Endodermal cell (in vitro differentiated cells): ENCODE results near the gene MAP3K20. TPM values are rescaled to one million over a fixed set of nuclear protein-coding genes. Genes with fewer than 3 reads are reported as not detected.
"Not testable (repeated sequence)": the region's sequence is repeated elsewhere in the genome, so short reads cannot be mapped to it uniquely, and the experiment has no call there.

Experiments used
- DNase-seq: peaks from one replicate; pipeline ENCODE4 v3.0.0-alpha.2; 2017
- H3K27ac ChIP-seq: 2 replicates; pipeline ENCODE4 v1.5.1; 2013; ENCODE audit warnings: mild to moderate bottlenecking, low read depth, low read length, moderate library complexity
- H3K27me3 ChIP-seq: 2 replicates; pipeline ENCODE4 v1.6.1; 2013; ENCODE audit warnings: mild to moderate bottlenecking, low read length, moderate library complexity; ENCODE audit not compliant: insufficient read depth, control insufficient read depth, poor library complexity, severe bottlenecking
- H3K36me3 ChIP-seq: 2 replicates; pipeline ENCODE4 v1.7.0; 2013; ENCODE audit warnings: mild to moderate bottlenecking, low read length, moderate library complexity; ENCODE audit not compliant: control insufficient read depth, insufficient read depth
- H3K4me1 ChIP-seq: one replicate; pipeline ENCODE4 v1.7.0; 2013; ENCODE audit warnings: low read length; ENCODE audit not compliant: control insufficient read depth, insufficient read depth
- H3K4me3 ChIP-seq: 2 replicates; pipeline ENCODE4 v1.5.1; 2013; ENCODE audit warnings: mild to moderate bottlenecking, low read length, moderate library complexity
- H3K9ac ChIP-seq: 2 replicates; pipeline ENCODE4 v1.6.1; 2013; ENCODE audit warnings: mild to moderate bottlenecking, low read length, moderate library complexity; ENCODE audit not compliant: poor library complexity, severe bottlenecking; ENCODE audit errors: extremely low read depth
- H3K9me3 ChIP-seq: 2 replicates; pipeline ENCODE4 v1.6.1; 2013; ENCODE audit warnings: mild to moderate bottlenecking, low read length, moderate library complexity; ENCODE audit not compliant: control insufficient read depth
- H3K27ac Mint-ChIP-seq: 2 replicates; pipeline ENCODE4 v1.8.0; 2020; ENCODE audit warnings: mixed read lengths
- H3K27me3 Mint-ChIP-seq: 2 replicates; pipeline ENCODE4 v1.8.0; 2021; ENCODE audit warnings: mild to moderate bottlenecking, mixed read lengths; ENCODE audit not compliant: insufficient read depth
- H3K36me3 Mint-ChIP-seq: 2 replicates; pipeline ENCODE4 v1.8.0; 2020; ENCODE audit warnings: low read depth, mixed read lengths
- H3K4me1 Mint-ChIP-seq: 2 replicates; pipeline ENCODE4 v1.8.0; 2020; ENCODE audit warnings: mixed read lengths
- H3K4me3 Mint-ChIP-seq: 2 replicates; pipeline ENCODE4 v1.8.0; 2020; ENCODE audit warnings: mild to moderate bottlenecking, moderate library complexity, mixed read lengths
- H3K9me3 Mint-ChIP-seq: 2 replicates; pipeline ENCODE4 v1.8.0; 2020; ENCODE audit warnings: mild to moderate bottlenecking, mixed read lengths
- CTCF ChIP-seq: fragments of 200-600 bp; sonication (generic); conservative IDR thresholded peaks from 2 replicates; pipeline ENCODE4 v1.5.0; 2021; ENCODE audit warnings: antibody characterized with exemption, mild to moderate bottlenecking
- WGBS, 2 experiments: methylation state at CpG; one replicate each; pipeline versions ENCODE4 v1.1.5 to v1.1.7; 2013; ENCODE audit warnings: missing lambda C conversion rate in 2 of 2, mixed read lengths in 1 of 2; ENCODE audit not compliant: insufficient coverage in 1 of 2, insufficient read length in 1 of 2; 5-methylcytosine and 5-hydroxymethylcytosine counted together
- total RNA-seq, 2 donors: library from RNA; stranded (reverse); fragmentation: NEBNext Ultra II Directional in 1 of 2; extraction: Animal tissue kit (Norgen Biotek cat#: 25700) in 1 of 2; gene quantifications; 2 replicates in 1 of 2; 3 replicates in 1 of 2; pipeline ENCODE4 v1.2.1, GENCODE V29; 2021

The MAP3K20 gene
- total RNA-seq, 2 donors from 2014 or later: 29.4 to 29.9 TPM

- Histone ChIP-seq H3K36me3 (no peaks in the 10 kb centered on the region), H3K4me1 (no peaks in the 10 kb centered on the region), H3K4me3 (no peak overlapping the region), H3K9ac (no peak overlapping the region), H3K9me3 (no peaks in the 10 kb centered on the region), H3K27me3 (no peaks in the 10 kb centered on the region), H3K27ac (no peak overlapping the region)
- Mint-ChIP-seq H3K27ac (no peak overlapping the region), H3K27me3 (no peaks in the 10 kb centered on the region), H3K4me3 (no peak overlapping the region), H3K9me3 (no peaks in the 10 kb centered on the region), H3K4me1 (no peaks in the 10 kb centered on the region), H3K36me3 (peaks cover 12% of the 10 kb centered on the region)
- no peak for DNase-seq
- 100% methylated on average over 1 of the region's 1 CpG; no CpG with 5 or more reads in 1 of the 2 experiments for WGBS, 2 experiments
- no peak for TF ChIP-seq CTCF
Observed at GRCh38 chr2:173122936-173123335, 47.3 kb downstream of the MAP3K20 start.

DNA sequence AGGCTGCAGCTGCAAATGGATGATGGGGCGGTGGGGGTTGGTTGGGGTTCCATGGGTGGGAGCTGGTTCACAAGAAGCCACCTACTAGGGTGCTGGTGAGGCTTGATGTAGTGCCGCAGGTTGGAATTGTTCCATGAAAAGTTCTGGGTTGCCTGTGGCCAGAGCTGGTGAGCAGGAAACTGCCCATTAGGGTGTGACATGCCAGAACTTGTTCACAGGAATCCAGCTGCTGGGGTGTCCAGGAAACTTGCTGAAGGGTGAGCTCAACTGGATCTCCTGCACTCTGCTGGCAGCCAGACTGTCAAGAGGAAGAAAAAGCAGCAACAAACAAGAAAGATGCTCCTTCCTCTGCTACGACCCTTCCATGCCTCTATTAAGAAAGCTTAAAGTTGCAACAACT lies 48.8 kb downstream of the MAP3K20 start:
- H3K27me3 ChIP-seq: no peaks in the 10 kb centered on the region
- Mint-ChIP-seq H3K27me3 (no peaks in the 10 kb centered on the region), H3K4me1 (no peaks in the 10 kb centered on the region), H3K9me3 (no peaks in the 10 kb centered on the region), H3K4me3 (no peak overlapping the region), H3K27ac (no peak overlapping the region), H3K36me3 (peaks cover 12% of the 10 kb centered on the region)
- no peaks in the 10 kb centered on the region for H3K36me3 ChIP-seq
- no peaks in the 10 kb centered on the region for H3K4me1 ChIP-seq
- WGBS, 2 experiments: 88 to 92% methylated on average over 1 to 3 of the region's 3 CpGs
- no peak overlapping the region for H3K4me3 ChIP-seq
- no peak for TF ChIP-seq CTCF
- H3K27ac ChIP-seq: no peak overlapping the region
- DNase-seq: no peak
- H3K9ac ChIP-seq: no peak overlapping the region
- H3K9me3 ChIP-seq: no peaks in the 10 kb centered on the region

GRCh38 chr2:173126819-173127218 lies 51.2 kb downstream of the MAP3K20 start:
- Histone ChIP-seq H3K27ac (no peak overlapping the region), H3K4me3 (no peak overlapping the region), H3K27me3 (no peaks in the 10 kb centered on the region), H3K9me3 (no peaks in the 10 kb centered on the region), H3K36me3 (no peaks in the 10 kb centered on the region), H3K4me1 (no peaks in the 10 kb centered on the region), H3K9ac (no peak overlapping the region)
- H3K4me3 Mint-ChIP-seq: no peak overlapping the region
- H3K27me3 Mint-ChIP-seq: no peaks in the 10 kb centered on the region
- no peak for TF ChIP-seq CTCF
- no peak overlapping the region for H3K27ac Mint-ChIP-seq
- no peak for DNase-seq
- WGBS, 2 experiments: 91 to 100% methylated on average over 1 of the region's 1 CpG
- H3K9me3 Mint-ChIP-seq: no peaks in the 10 kb centered on the region
- H3K4me1 Mint-ChIP-seq: no peaks in the 10 kb centered on the region
- peaks cover 6% of the 10 kb centered on the region for H3K36me3 Mint-ChIP-seq

DNA sequence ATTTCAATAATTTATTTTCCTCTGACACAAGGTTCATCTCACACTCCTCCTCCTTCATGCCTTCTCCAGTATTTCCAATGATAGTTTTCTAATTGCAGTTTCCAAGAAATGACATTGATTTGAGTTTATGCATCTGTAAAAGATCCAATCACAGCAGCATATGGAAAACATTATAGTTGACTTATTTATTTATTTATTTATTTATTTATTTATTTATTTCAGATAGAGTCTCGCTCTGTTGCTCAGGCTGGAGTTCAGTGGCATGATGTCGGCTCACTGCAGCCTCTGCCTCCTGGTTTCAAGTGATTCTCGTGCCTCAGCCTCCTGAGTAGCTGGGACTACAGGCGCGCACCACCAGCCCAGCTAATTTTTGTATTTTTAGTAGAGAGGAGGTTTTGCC lies 52.5 kb downstream of the MAP3K20 start:
- not testable (repeated sequence) for H3K4me1 Mint-ChIP-seq, H3K4me3 Mint-ChIP-seq, H3K4me1 ChIP-seq, H3K27ac Mint-ChIP-seq, H3K27ac ChIP-seq, DNase-seq, H3K27me3 Mint-ChIP-seq, H3K9me3 Mint-ChIP-seq, H3K27me3 ChIP-seq, H3K36me3 ChIP-seq, H3K36me3 Mint-ChIP-seq, H3K9ac ChIP-seq, H3K9me3 ChIP-seq, H3K4me3 ChIP-seq
- WGBS, 2 experiments: 75 to 84% methylated on average over 3 to 5 of the region's 5 CpGs
